Spinal cord (tissue), 10 donors: ENCODE results near the gene ARFIP2. TPM values are rescaled to one million over a fixed set of nuclear protein-coding genes. Genes with fewer than 3 reads are reported as not detected.

ENCODE experiments used
- DNase-seq, 6 donors: peaks; one replicate each; pipeline versions ENCODE4 v3.0.0 to v3.0.0-alpha.2; 2013 to 2015; ENCODE audit warnings: low spot score in 6 of 6, low read depth in 4 of 6
- H3K27ac ChIP-seq: one replicate; pipeline ENCODE4 v1.5.1; 2013; ENCODE audit warnings: low read depth, low read length, control low read depth
- H3K27me3 ChIP-seq: one replicate; pipeline ENCODE4 v1.6.1; 2013; ENCODE audit warnings: low read length; ENCODE audit not compliant: control insufficient read depth, insufficient read depth
- H3K36me3 ChIP-seq: one replicate; pipeline ENCODE4 v1.6.1; 2013; ENCODE audit warnings: low read length; ENCODE audit not compliant: control insufficient read depth, insufficient read depth
- H3K4me1 ChIP-seq: one replicate; pipeline ENCODE4 v1.6.1; 2013; ENCODE audit warnings: low read length; ENCODE audit not compliant: control insufficient read depth, insufficient read depth
- H3K4me3 ChIP-seq: one replicate; pipeline ENCODE4 v1.5.1; 2013; ENCODE audit warnings: low read depth, low read length, control low read depth
- H3K9me3 ChIP-seq: one replicate; pipeline ENCODE4 v1.6.1; 2013; ENCODE audit warnings: low read length; ENCODE audit not compliant: control insufficient read depth, insufficient read depth
- WGBS: methylation state at CpG from one replicate; pipeline ENCODE4 v1.1.5; 2013; ENCODE audit warnings: missing lambda C conversion rate; ENCODE audit not compliant: insufficient coverage; 5-methylcytosine and 5-hydroxymethylcytosine counted together
- polyA plus RNA-seq, 2 donors: library from polyadenylated mRNA; unstranded; fragments of 120-200 nt; gene quantifications; one replicate each; pipeline ENCODE4 v1.2.1, GENCODE V29; 2013; ENCODE audit not compliant: insufficient read length in 2 of 2
- total RNA-seq, 2 donors: library from RNA; depleted of rRNA in 1 of 2; stranded (reverse); fragments of 120-200 nt in 1 of 2; fragments of >200 nt in 1 of 2; gene quantifications; one replicate each; pipeline versions ENCODE4 v1.2.3 to v1.2.4, GENCODE V29; 2013 to 2014
- donor health status: healthy.

ARFIP2 gene
- total and polyA plus RNA-seq, 4 donors: 30.5 to 66.4 (median 52.3) TPM

- WGBS: 75% methylated on average over 1 of the region's 5 CpGs
- H3K27me3 ChIP-seq: no peaks in the 10 kb centered on the region
These were observed 47.0 kb downstream of the ARFIP2 start for GRCh38 chr11:6433998-6434660.

DNA sequence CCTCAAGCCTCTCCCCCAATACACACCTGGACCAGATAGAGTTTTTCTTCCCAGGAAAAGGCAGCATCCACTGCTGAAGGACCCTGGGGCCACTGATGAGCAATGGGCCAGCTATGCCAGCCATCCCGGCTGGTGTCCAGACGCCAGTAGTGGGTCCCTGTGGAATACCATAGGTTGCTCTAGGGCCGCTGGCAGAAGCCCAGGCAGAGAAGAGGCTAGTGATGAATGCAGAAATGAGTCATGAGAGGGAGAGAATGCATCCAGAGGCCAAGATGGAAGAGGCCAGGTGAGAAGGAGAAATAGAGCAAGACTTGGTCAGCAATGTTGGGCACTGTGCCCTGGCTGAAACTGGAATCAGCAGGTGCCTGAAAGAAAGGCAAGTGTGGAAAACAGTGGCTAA, 49.3 kb downstream of the ARFIP2 start:
- Histone ChIP-seq H3K9me3 (no peaks in the 10 kb centered on the region), H3K27ac (no peak overlapping the region), H3K4me3 (no peak overlapping the region), H3K4me1 (no peaks in the 10 kb centered on the region), H3K36me3 (no peaks in the 10 kb centered on the region), H3K27me3 (no peaks in the 10 kb centered on the region)
- DNase-seq: no peak
- 74% methylated on average over 3 of the region's 3 CpGs for WGBS

More at GRCh38 chr11:6433998-6434660, 47.0 kb downstream of the ARFIP2 start:
- H3K4me1 ChIP-seq: no peaks in the 10 kb centered on the region
- no peak overlapping the region for H3K27ac ChIP-seq
- no peak overlapping the region for H3K4me3 ChIP-seq
- H3K9me3 ChIP-seq: no peaks in the 10 kb centered on the region
- DNase-seq: no peak
- H3K36me3 ChIP-seq: no peaks in the 10 kb centered on the region

DNA sequence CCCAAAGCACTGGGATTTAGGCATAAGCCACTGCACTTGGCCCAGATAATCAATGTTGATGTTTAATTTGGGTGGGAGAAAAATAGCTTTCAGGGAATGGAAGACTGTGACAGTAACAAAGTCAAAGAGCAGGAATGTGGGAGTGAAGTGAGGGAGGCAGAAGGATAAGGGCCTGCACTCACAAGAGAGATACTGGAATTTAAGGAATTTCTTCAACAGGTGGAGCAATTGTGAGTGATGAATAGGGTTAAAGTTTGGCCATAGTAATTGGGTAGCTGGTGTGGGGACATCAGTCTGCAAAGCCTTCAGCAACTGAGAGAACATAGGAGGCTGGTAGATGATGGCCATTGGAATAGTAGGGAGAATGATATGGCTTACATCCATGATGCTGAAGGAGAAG, 53.6 kb downstream of the ARFIP2 start:
- Histone ChIP-seq H3K27ac (no peak overlapping the region), H3K4me3 (no peak overlapping the region), H3K9me3 (no peaks in the 10 kb centered on the region), H3K27me3 (no peaks in the 10 kb centered on the region), H3K4me1 (no peaks in the 10 kb centered on the region), H3K36me3 (no peaks in the 10 kb centered on the region)
- DNase-seq: no peak

Other genes with a start within 250 kb of the ARFIP2 start
- 10 to 100 TPM; 14.6 to 30.1 TPM for gene FHIP1B, start 246.7 kb downstream of the ARFIP2 start, total RNA-seq
- 10 to 100 TPM; 37.7 to 42.3 TPM for gene FHIP1B, start 246.7 kb downstream of the ARFIP2 start, polyA plus RNA-seq
- under 1 TPM; 0.20 to 0.39 TPM for gene CNGA4, start 242.2 kb downstream of the ARFIP2 start, total RNA-seq
- gene CNGA4, start 242.2 kb downstream of the ARFIP2 start, polyA plus RNA-seq: under 1 TPM; 0.68 to 0.78 TPM
- gene CCKBR, start 221.5 kb downstream of the ARFIP2 start, total RNA-seq: 1 to 10 TPM; 1.6 to 2.0 TPM
- 1 to 10 TPM; 4.1 to 4.4 TPM for gene CCKBR, start 221.5 kb downstream of the ARFIP2 start, polyA plus RNA-seq
- 100 to 1,000 TPM in 1 of 2 donors, 10 to 100 TPM in 1; 19.1 to 107 TPM for gene CAVIN3, start 160.8 kb downstream of the ARFIP2 start, total RNA-seq
- gene CAVIN3, start 160.8 kb downstream of the ARFIP2 start, polyA plus RNA-seq: 10 to 100 TPM; 14.3 to 28.8 TPM
- gene SMPD1, start 90.9 kb downstream of the ARFIP2 start, total RNA-seq: 10 to 100 TPM; 18.8 to 38.2 TPM
- 10 to 100 TPM; 44.4 to 50.0 TPM for gene SMPD1, start 90.9 kb downstream of the ARFIP2 start, polyA plus RNA-seq
- 100 to 1,000 TPM; 117 to 154 TPM for gene APBB1, start 62.2 kb downstream of the ARFIP2 start, total RNA-seq
- gene APBB1, start 62.2 kb downstream of the ARFIP2 start, polyA plus RNA-seq: 100 to 1,000 TPM; 271 to 282 TPM
- gene HPX, start 40.3 kb downstream of the ARFIP2 start, total RNA-seq: 1 to 10 TPM in 1 of 2 donors, under 1 TPM in 1; 0.89 to 2.8 TPM
- 10 to 100 TPM in 1 of 2 donors, 1 to 10 TPM in 1; 6.0 to 11.0 TPM for gene HPX, start 40.3 kb downstream of the ARFIP2 start, polyA plus RNA-seq
- 10 to 100 TPM; 28.2 to 37.7 TPM for gene TRIM3, start 7.4 kb downstream of the ARFIP2 start, total RNA-seq
- 10 to 100 TPM; 52.6 to 67.7 TPM for gene TRIM3, start 7.4 kb downstream of the ARFIP2 start, polyA plus RNA-seq
- 10 to 100 TPM; 34.5 to 34.8 TPM for gene TIMM10B, start 170 bp upstream of the ARFIP2 start, total RNA-seq
- 10 to 100 TPM; 29.9 to 31.2 TPM for gene TIMM10B, start 170 bp upstream of the ARFIP2 start, polyA plus RNA-seq
- gene DNHD1, start 15.9 kb upstream of the ARFIP2 start, total RNA-seq: 10 to 100 TPM in 1 of 2 donors, 1 to 10 TPM in 1; 6.6 to 11.4 TPM
- gene DNHD1, start 15.9 kb upstream of the ARFIP2 start, polyA plus RNA-seq: 10 to 100 TPM; 12.9 to 22.7 TPM
- 10 to 100 TPM; 11.6 to 24.5 TPM for gene RRP8, start 122.3 kb upstream of the ARFIP2 start, total RNA-seq
- 10 to 100 TPM; 16.8 to 17.3 TPM for gene RRP8, start 122.3 kb upstream of the ARFIP2 start, polyA plus RNA-seq
- gene ILK, start 122.4 kb upstream of the ARFIP2 start, total RNA-seq: 100 to 1,000 TPM in 1 of 2 donors, 10 to 100 TPM in 1; 87.6 to 175 TPM
- 100 to 1,000 TPM; 111 to 134 TPM for gene ILK, start 122.4 kb upstream of the ARFIP2 start, polyA plus RNA-seq
- 10 to 100 TPM; 14.0 to 88.8 TPM for gene TAF10, start 130.9 kb upstream of the ARFIP2 start, total RNA-seq
- gene TAF10, start 130.9 kb upstream of the ARFIP2 start, polyA plus RNA-seq: 100 to 1,000 TPM in 1 of 2 donors, 10 to 100 TPM in 1; 83.4 to 103 TPM
- gene TPP1, start 138.1 kb upstream of the ARFIP2 start, total RNA-seq: 10 to 100 TPM; 31.1 to 40.3 TPM
- 10 to 100 TPM; 73.1 to 81.2 TPM for gene TPP1, start 138.1 kb upstream of the ARFIP2 start, polyA plus RNA-seq
- gene DCHS1, start 174.5 kb upstream of the ARFIP2 start, total RNA-seq: 10 to 100 TPM; 29.1 to 43.6 TPM
- 10 to 100 TPM; 38.8 to 42.8 TPM for gene DCHS1, start 174.5 kb upstream of the ARFIP2 start, polyA plus RNA-seq
- gene MRPL17, start 202.0 kb upstream of the ARFIP2 start, total RNA-seq: 10 to 100 TPM; 21.6 to 46.2 TPM
- 10 to 100 TPM; 47.4 to 53.8 TPM for gene MRPL17, start 202.0 kb upstream of the ARFIP2 start, polyA plus RNA-seq